CD8-positive, alpha-beta memory T cell (primary cell): ENCODE data around the gene TXNRD1. TPM values are rescaled to one million over a fixed set of nuclear protein-coding genes. Genes with fewer than 3 reads are reported as not detected.

ENCODE experiments used
- CTCF ChIA-PET: fragments of 350-600 bp; sonication (Branson Sonifier 250); formaldehyde crosslinking; loops from one replicate; lab custom pipeline; 2021; ENCODE audit warnings: antibody characterized with exemption; lab: Charles Lee
- POLR2A ChIA-PET: fragments of 350-600 bp; sonication (Branson Sonifier 250); formaldehyde crosslinking; loops from one replicate; lab custom pipeline; 2021; ENCODE audit warnings: antibody characterized with exemption; lab: Charles Lee
- DNase-seq, 5 donors: peaks; one replicate each; pipeline versions ENCODE4 v3.0.0 to v3.0.0-alpha.2; 2020 to 2022; ENCODE audit warnings: mixed read lengths in 1 of 5
- H3K27ac ChIP-seq: one replicate; pipeline ENCODE4 v1.7.0; 2013; ENCODE audit warnings: low read depth, mild to moderate bottlenecking, low read length, moderate library complexity
- H3K27me3 ChIP-seq: 2 replicates; pipeline ENCODE4 v1.7.0; 2013; ENCODE audit warnings: low read length, mild to moderate bottlenecking; ENCODE audit not compliant: insufficient read depth, poor library complexity, severe bottlenecking
- H3K36me3 ChIP-seq: 2 replicates; pipeline ENCODE4 v1.7.0; 2013; ENCODE audit warnings: mild to moderate bottlenecking, low read length, moderate library complexity; ENCODE audit not compliant: insufficient read depth
- H3K4me1 ChIP-seq: 2 replicates; pipeline ENCODE4 v1.7.0; 2013; ENCODE audit warnings: mild to moderate bottlenecking, low read length, moderate library complexity; ENCODE audit not compliant: insufficient read depth
- H3K4me3 ChIP-seq: 2 replicates; pipeline ENCODE4 v1.7.0; 2013; ENCODE audit warnings: mild to moderate bottlenecking, low read length
- H3K9me3 ChIP-seq: 2 replicates; pipeline ENCODE4 v1.7.0; 2013; ENCODE audit warnings: mild to moderate bottlenecking, low read length
- H3K27ac Mint-ChIP-seq, 8 donors: one replicate each; pipeline ENCODE4 v1.8.0; 2020 to 2021; ENCODE audit warnings: mixed read lengths in 8 of 8, mild to moderate bottlenecking in 6 of 8, inconsistent platforms in 3 of 8, moderate library complexity in 3 of 8
- H3K27me3 Mint-ChIP-seq, 2 donors: one replicate each; pipeline ENCODE4 v1.8.0; 2020 to 2021; ENCODE audit warnings: mixed read lengths in 2 of 2, mild to moderate bottlenecking in 1 of 2, moderate library complexity in 1 of 2
- H3K36me3 Mint-ChIP-seq, 3 donors: one replicate each; pipeline ENCODE4 v1.8.0; 2020 to 2021; ENCODE audit warnings: mixed read lengths in 3 of 3, inconsistent platforms in 1 of 3, mild to moderate bottlenecking in 1 of 3
- H3K4me1 Mint-ChIP-seq, 3 donors: one replicate each; pipeline ENCODE4 v1.8.0; 2020 to 2021; ENCODE audit warnings: mixed read lengths in 3 of 3, inconsistent platforms in 1 of 3, mild to moderate bottlenecking in 1 of 3
- H3K4me3 Mint-ChIP-seq, 7 donors: one replicate each; pipeline ENCODE4 v1.8.0; 2020 to 2021; ENCODE audit warnings: mixed read lengths in 7 of 7, mild to moderate bottlenecking in 6 of 7, moderate library complexity in 4 of 7, inconsistent platforms in 2 of 7
- H3K9me3 Mint-ChIP-seq, 5 donors: one replicate each; pipeline ENCODE4 v1.8.0; 2020 to 2022; ENCODE audit warnings: mixed read lengths in 5 of 5, mild to moderate bottlenecking in 3 of 5, moderate library complexity in 2 of 5, inconsistent platforms in 1 of 5
- polyA plus RNA-seq: library from polyadenylated mRNA; unstranded; fragments of 300-500 nt; fragmentation: Illumina TruSeq; gene quantifications from one replicate; pipeline ENCODE4 v1.2.3, GENCODE V29; 2021
- total RNA-seq, 2 experiments: library from RNA; stranded (reverse); gene quantifications; one replicate each; pipeline ENCODE4 v1.2.3, GENCODE V29; 2021

The TXNRD1 gene
- total and polyA plus RNA-seq, 3 experiments from 2014 or later: 30.6 to 107 (median 103) TPM

- ChIA-PET POLR2A (interaction anchor here (1.2 to 3.4 kb wide), 3 partner anchors 12 to 167 kb away, joined by 4 to 47 read pairs (median 4); partner anchors contain the start of gene NFYB), CTCF (interaction anchor here (2.5 kb wide), 1 partner anchor 15 kb away, joined by 24 read pairs; no protein-coding TSS in a partner anchor)
- Histone ChIP-seq H3K4me1 (peaks cover 19% of the 10 kb centered on the region), H3K27ac (peak overlapping the region; percentile 73), H3K36me3 (no peaks in the 10 kb centered on the region), H3K4me3 (peak overlapping the region; percentile 71), H3K27me3 (no peaks in the 10 kb centered on the region), H3K9me3 (no peaks in the 10 kb centered on the region)
- peaks cover 45 to 85% (median 74%) of the 10 kb centered on the region in 3 donors for H3K4me1 Mint-ChIP-seq
- H3K9me3 Mint-ChIP-seq: no peaks in the 10 kb centered on the region
- peak overlapping the region; percentile 86 to 97 (median 95) for H3K4me3 Mint-ChIP-seq
- DNase-seq: no peak
- peak overlapping the region; percentile 95 to 99 (median 97) for H3K27ac Mint-ChIP-seq
- H3K36me3 Mint-ChIP-seq: peaks cover 0 to 18% (median 4%) of the 10 kb centered on the region in 3 donors
- H3K27me3 Mint-ChIP-seq: no peaks in the 10 kb centered on the region
These were observed 88.9 kb downstream of the TXNRD1 start for GRCh38 chr12:104304261-104305009.

DNA sequence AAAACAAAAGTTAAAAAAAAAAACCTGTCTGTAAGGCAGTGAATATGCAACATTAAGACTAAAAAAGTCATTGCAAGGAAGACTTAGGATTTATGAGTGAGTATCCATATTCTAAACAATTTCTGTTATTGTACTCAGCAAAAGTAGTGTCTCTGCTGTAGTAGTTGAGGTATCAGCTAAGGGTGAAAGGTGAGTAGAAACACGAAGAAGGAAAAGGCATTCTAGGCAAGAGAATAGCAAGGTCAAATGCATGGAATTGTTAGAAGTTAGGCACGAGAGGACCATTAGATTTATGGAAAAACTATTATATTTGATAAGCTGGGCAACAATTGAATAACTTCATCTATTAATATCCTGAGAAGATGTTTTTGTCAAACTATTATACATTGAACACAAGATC lies 89.8 kb downstream of the TXNRD1 start:
- H3K36me3 ChIP-seq: no peaks in the 10 kb centered on the region
- peak overlapping the region in 5 of 8 donors; percentile 25 to 95 (median 37) for H3K27ac Mint-ChIP-seq
- H3K4me3 ChIP-seq: no peak overlapping the region
- peaks cover 19% of the 10 kb centered on the region for H3K4me1 ChIP-seq
- no peaks in the 10 kb centered on the region for H3K27me3 ChIP-seq
- ChIA-PET CTCF (no interaction called here), POLR2A (no interaction called here)
- no peak overlapping the region for H3K27ac ChIP-seq
- DNase-seq: no peak
- no peaks in the 10 kb centered on the region for H3K9me3 Mint-ChIP-seq
- peaks cover 45 to 83% (median 72%) of the 10 kb centered on the region in 3 donors for H3K4me1 Mint-ChIP-seq
- no peaks in the 10 kb centered on the region for H3K27me3 Mint-ChIP-seq
- no peaks in the 10 kb centered on the region for H3K9me3 ChIP-seq
- peaks cover 3 to 18% (median 4%) of the 10 kb centered on the region in 3 donors for H3K36me3 Mint-ChIP-seq
- H3K4me3 Mint-ChIP-seq: peak overlapping the region in 6 of 7 donors; percentile 2 to 97 (median 95)

DNA sequence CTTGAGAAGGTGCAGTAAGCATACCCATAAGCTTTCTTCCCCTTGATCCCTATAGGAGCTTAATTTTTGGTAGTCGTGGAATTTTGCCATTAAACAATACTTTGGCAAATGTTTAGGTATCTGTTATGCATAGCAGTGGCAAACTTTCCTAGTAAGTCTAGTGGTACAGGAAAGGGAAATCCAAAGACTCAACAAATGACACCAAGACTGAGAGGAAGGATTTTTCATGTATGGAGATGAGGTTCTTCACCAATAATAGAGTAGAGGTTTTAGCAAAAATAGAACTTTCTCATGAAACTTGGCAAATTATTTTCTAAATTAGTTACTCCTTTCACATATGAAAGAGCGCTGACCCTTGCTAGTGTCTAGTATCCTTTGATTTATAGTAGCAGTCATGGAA lies 90.8 kb downstream of the TXNRD1 start:
- Mint-ChIP-seq H3K27me3 (no peaks in the 10 kb centered on the region), H3K36me3 (peaks cover 3 to 25% (median 7%) of the 10 kb centered on the region in 3 donors), H3K4me1 (peaks cover 45 to 75% (median 67%) of the 10 kb centered on the region in 3 donors), H3K9me3 (no peaks in the 10 kb centered on the region), H3K27ac (no peak overlapping the region), H3K4me3 (no peak overlapping the region)
- H3K4me1 ChIP-seq: peaks cover 19% of the 10 kb centered on the region
- H3K9me3 ChIP-seq: no peaks in the 10 kb centered on the region
- POLR2A ChIA-PET: no interaction called here
- no peaks in the 10 kb centered on the region for H3K27me3 ChIP-seq
- H3K36me3 ChIP-seq: peaks cover 7% of the 10 kb centered on the region
- CTCF ChIA-PET: no interaction called here
- no peak overlapping the region for H3K27ac ChIP-seq
- H3K4me3 ChIP-seq: no peak overlapping the region
- DNase-seq: no peak

DNA sequence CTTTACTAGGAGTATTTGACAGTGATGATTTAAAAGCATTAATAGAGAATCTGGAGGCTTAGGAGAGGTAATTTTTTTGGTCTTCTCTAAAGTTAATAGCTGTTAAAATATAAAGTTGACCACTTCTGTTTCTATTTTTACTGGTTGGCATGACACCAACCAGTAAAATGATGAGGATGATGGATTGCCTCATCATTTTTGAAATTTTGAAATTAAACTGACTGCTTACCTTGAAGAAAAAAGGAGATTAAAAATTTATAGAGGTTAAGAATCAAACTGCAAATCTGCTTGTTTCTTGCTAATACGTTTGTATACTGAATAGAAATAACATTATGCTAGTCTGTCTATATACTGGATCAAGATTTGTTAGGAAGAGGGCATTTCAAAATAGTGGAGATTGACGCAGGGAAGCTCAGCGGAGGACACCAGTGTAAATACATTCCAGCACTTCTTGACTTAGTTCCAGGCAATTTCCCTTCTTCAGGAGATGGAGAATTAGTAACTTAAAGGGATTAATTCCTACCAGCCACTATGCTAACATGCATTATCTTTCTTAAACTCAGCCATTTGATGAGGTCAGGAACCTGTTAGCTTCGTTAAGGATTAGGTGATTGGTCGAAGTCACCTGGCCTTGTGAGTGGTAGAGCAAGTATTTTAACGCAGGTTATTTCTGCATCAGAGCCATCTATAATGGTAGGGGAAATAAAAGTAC lies 91.5 kb downstream of the TXNRD1 start:
- peak overlapping the region in 2 of 8 donors; percentile 16 to 56 for H3K27ac Mint-ChIP-seq
- Histone ChIP-seq H3K4me3 (no peak overlapping the region), H3K36me3 (peaks cover 8% of the 10 kb centered on the region), H3K4me1 (peaks cover 19% of the 10 kb centered on the region), H3K27me3 (no peaks in the 10 kb centered on the region), H3K27ac (no peak overlapping the region), H3K9me3 (no peaks in the 10 kb centered on the region)
- ChIA-PET CTCF (no interaction called here), POLR2A (interaction anchor here (0.6 kb wide), 1 partner anchor 198 kb away, joined by 3 read pairs; no protein-coding TSS in a partner anchor)
- H3K9me3 Mint-ChIP-seq: no peaks in the 10 kb centered on the region
- H3K27me3 Mint-ChIP-seq: no peaks in the 10 kb centered on the region
- peaks cover 3 to 30% (median 10%) of the 10 kb centered on the region in 3 donors for H3K36me3 Mint-ChIP-seq
- H3K4me3 Mint-ChIP-seq: no peak overlapping the region
- no peak for DNase-seq
- H3K4me1 Mint-ChIP-seq: peaks cover 42 to 69% (median 61%) of the 10 kb centered on the region in 3 donors

- H3K4me3 ChIP-seq: no peak overlapping the region
- H3K27ac ChIP-seq: no peak overlapping the region
- Mint-ChIP-seq H3K36me3 (peaks cover 3 to 35% (median 12%) of the 10 kb centered on the region in 3 donors), H3K4me1 (peaks cover 42 to 65% (median 61%) of the 10 kb centered on the region in 3 donors), H3K27ac (peak overlapping the region in 2 of 8 donors; percentile 16 to 56), H3K9me3 (no peaks in the 10 kb centered on the region), H3K4me3 (no peak overlapping the region), H3K27me3 (no peaks in the 10 kb centered on the region)
- peaks cover 8% of the 10 kb centered on the region for H3K36me3 ChIP-seq
- ChIA-PET CTCF (no interaction called here), POLR2A (no interaction called here)
- no peak for DNase-seq
- peaks cover 19% of the 10 kb centered on the region for H3K4me1 ChIP-seq
- H3K27me3 ChIP-seq: no peaks in the 10 kb centered on the region
- H3K9me3 ChIP-seq: no peaks in the 10 kb centered on the region
These were observed 92.0 kb downstream of the TXNRD1 start for GRCh38 chr12:104307655-104308000.

DNA sequence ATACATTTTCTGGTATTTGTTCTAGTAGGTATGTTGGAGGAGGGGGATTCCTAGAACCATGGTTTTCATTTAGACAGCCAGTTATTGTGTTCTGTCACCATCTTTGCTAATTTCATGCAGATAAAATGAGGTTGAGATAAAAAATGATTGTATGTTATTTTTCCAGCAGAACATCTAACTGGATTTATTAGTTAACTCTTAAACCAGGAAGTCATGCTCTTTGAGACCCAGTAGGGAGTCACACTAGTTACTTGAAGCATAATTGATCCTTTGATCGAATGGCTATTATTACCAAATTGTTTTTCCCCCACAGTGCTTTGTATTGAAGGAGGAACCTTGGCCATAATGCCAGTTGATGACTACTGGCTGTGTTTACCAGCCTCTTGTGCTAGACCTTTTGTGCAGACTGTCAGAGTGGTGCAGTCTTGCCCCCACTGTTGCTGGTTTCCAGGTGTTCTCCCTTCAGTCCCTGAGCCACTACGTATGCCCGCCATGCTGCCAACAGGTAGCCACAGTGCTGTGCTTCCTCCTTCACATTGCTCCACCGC lies 93.9 kb downstream of the TXNRD1 start:
- Histone ChIP-seq H3K27me3 (no peaks in the 10 kb centered on the region), H3K4me3 (no peak overlapping the region), H3K36me3 (peaks cover 8% of the 10 kb centered on the region), H3K9me3 (no peaks in the 10 kb centered on the region), H3K4me1 (peaks cover 6% of the 10 kb centered on the region), H3K27ac (no peak overlapping the region)
- Mint-ChIP-seq H3K4me1 (peaks cover 29 to 46% (median 42%) of the 10 kb centered on the region in 3 donors), H3K4me3 (no peak overlapping the region), H3K9me3 (no peaks in the 10 kb centered on the region), H3K27ac (peak overlapping the region in 4 of 8 donors; percentile 18 to 26 (median 24)), H3K27me3 (no peaks in the 10 kb centered on the region), H3K36me3 (peaks cover 7 to 46% (median 20%) of the 10 kb centered on the region in 3 donors)
- no peak for DNase-seq
- ChIA-PET POLR2A (no interaction called here), CTCF (interaction anchor here (1.2 to 1.6 kb wide), 3 partner anchors 21 to 28 kb away, joined by 3 to 4 read pairs (median 3); no protein-coding TSS in a partner anchor)

- ChIA-PET CTCF (interaction anchor here (1.3 kb wide), 1 partner anchor 23 kb away, joined by 3 read pairs; no protein-coding TSS in a partner anchor), POLR2A (interaction anchor here (0.5 kb wide), 1 partner anchor 921 kb away, joined by 9 read pairs; no protein-coding TSS in a partner anchor)
- Mint-ChIP-seq H3K4me1 (peaks cover 21 to 31% (median 27%) of the 10 kb centered on the region in 3 donors), H3K36me3 (peaks cover 11 to 59% (median 28%) of the 10 kb centered on the region in 3 donors), H3K27ac (peak overlapping the region in 1 of 8 donors; percentile 80), H3K9me3 (no peaks in the 10 kb centered on the region), H3K27me3 (no peaks in the 10 kb centered on the region), H3K4me3 (no peak overlapping the region)
- DNase-seq: no peak
- H3K27me3 ChIP-seq: no peaks in the 10 kb centered on the region
- no peak overlapping the region for H3K4me3 ChIP-seq
- H3K9me3 ChIP-seq: no peaks in the 10 kb centered on the region
- H3K27ac ChIP-seq: no peak overlapping the region
- H3K4me1 ChIP-seq: peaks cover 2% of the 10 kb centered on the region
- H3K36me3 ChIP-seq: peaks cover 18% of the 10 kb centered on the region
These were observed 95.4 kb downstream of the TXNRD1 start for GRCh38 chr12:104310751-104311633.
